Liver (tissue), 9 donors: ENCODE measurements around the gene BEST1. TPM values are rescaled to one million over a fixed set of nuclear protein-coding genes. Genes with fewer than 3 reads are reported as not detected.

ENCODE experiments used
- DNase-seq: peaks from one replicate; pipeline ENCODE4 v3.0.0-alpha.2; 2017; ENCODE audit warnings: low spot score
- H3K27ac ChIP-seq, 2 donors: one replicate each; pipeline ENCODE4 v1.7.0; 2013; ENCODE audit warnings: inconsistent platforms in 2 of 2, low read length in 2 of 2, control low read depth in 1 of 2, low read depth in 1 of 2, mild to moderate bottlenecking in 1 of 2
- H3K27me3 ChIP-seq, 4 donors: one replicate each; pipeline versions ENCODE4 v1.6.1 to v1.7.0; 2013; ENCODE audit warnings: low read length in 3 of 4, inconsistent platforms in 1 of 4, mild to moderate bottlenecking in 1 of 4, moderate library complexity in 1 of 4; ENCODE audit not compliant: control insufficient read depth in 4 of 4, insufficient read depth in 4 of 4
- H3K36me3 ChIP-seq, 4 donors: one replicate each; pipeline versions ENCODE4 v1.6.1 to v1.7.0; 2013; ENCODE audit warnings: low read length in 3 of 4, mild to moderate bottlenecking in 3 of 4, low read depth in 1 of 4, moderate library complexity in 1 of 4; ENCODE audit not compliant: control insufficient read depth in 4 of 4, insufficient read depth in 3 of 4
- H3K4me1 ChIP-seq, 4 donors: one replicate each; pipeline versions ENCODE4 v1.6.1 to v1.7.0; 2013; ENCODE audit warnings: low read length in 3 of 4, mild to moderate bottlenecking in 3 of 4, moderate library complexity in 1 of 4; ENCODE audit not compliant: control insufficient read depth in 4 of 4, insufficient read depth in 4 of 4
- H3K4me3 ChIP-seq, 3 donors: one replicate each; pipeline versions ENCODE4 v1.6.1 to v1.7.0; 2013; ENCODE audit warnings: low read length in 3 of 3, control low read depth in 1 of 3, low read depth in 1 of 3, mild to moderate bottlenecking in 1 of 3
- H3K9ac ChIP-seq, 2 donors: one replicate each; pipeline ENCODE4 v1.7.0; 2013; ENCODE audit warnings: low read length in 2 of 2, mild to moderate bottlenecking in 2 of 2, moderate library complexity in 2 of 2, control low read depth in 1 of 2, low read depth in 1 of 2
- H3K9me3 ChIP-seq, 4 donors: one replicate each; pipeline versions ENCODE4 v1.6.1 to v1.7.0; 2013; ENCODE audit warnings: low read length in 3 of 4; ENCODE audit not compliant: control insufficient read depth in 4 of 4
- EGR1 ChIP-seq, 2 donors: IDR thresholded peaks; 2 replicates each; pipeline ENCODE4 v1.6.1; 2016 to 2018; ENCODE audit warnings: antibody characterized with exemption in 2 of 2, low read depth in 2 of 2
- FOXA1 ChIP-seq: IDR thresholded peaks from 2 replicates; pipeline ENCODE4 v1.6.1; 2016; ENCODE audit warnings: antibody characterized with exemption
- FOXA2 ChIP-seq: IDR thresholded peaks from 2 replicates; pipeline ENCODE4 v1.6.1; 2016; ENCODE audit warnings: antibody characterized with exemption
- GABPA ChIP-seq, 2 donors: IDR thresholded peaks in 1 of 2; conservative IDR thresholded peaks in 1 of 2; 2 replicates each; pipeline ENCODE4 v1.6.1; 2016; ENCODE audit warnings: antibody characterized with exemption in 2 of 2, mild to moderate bottlenecking in 1 of 2, moderate library complexity in 1 of 2
- HNF4A ChIP-seq, 2 donors: conservative IDR thresholded peaks; 2 replicates each; pipeline ENCODE4 v1.6.1; 2016; ENCODE audit warnings: antibody characterized with exemption in 2 of 2, mild to moderate bottlenecking in 2 of 2
- HNF4G ChIP-seq: IDR thresholded peaks from 2 replicates; pipeline ENCODE4 v1.6.1; 2016; ENCODE audit warnings: antibody characterized with exemption
- JUND ChIP-seq, 2 donors: IDR thresholded peaks; 2 replicates each; pipeline ENCODE4 v1.6.1; 2016; ENCODE audit warnings: antibody characterized with exemption in 2 of 2
- NR2F2 ChIP-seq: IDR thresholded peaks from 2 replicates; pipeline ENCODE4 v1.6.1; 2016; ENCODE audit warnings: antibody characterized with exemption
- RAD21 ChIP-seq, 2 donors: IDR thresholded peaks; 2 replicates each; pipeline ENCODE4 v1.6.1; 2016; ENCODE audit warnings: antibody characterized with exemption in 2 of 2, mild to moderate bottlenecking in 2 of 2
- RXRA ChIP-seq, 2 donors: IDR thresholded peaks; 2 replicates each; pipeline ENCODE4 v1.6.1; 2017 to 2018; ENCODE audit warnings: antibody characterized with exemption in 2 of 2, mild to moderate bottlenecking in 1 of 2
- SP1 ChIP-seq: IDR thresholded peaks from 2 replicates; pipeline ENCODE4 v1.6.1; 2018; ENCODE audit warnings: antibody characterized with exemption, mild to moderate bottlenecking
- TAF1 ChIP-seq: conservative IDR thresholded peaks from 2 replicates; pipeline ENCODE4 v1.6.1; 2016; ENCODE audit warnings: antibody characterized with exemption, mild to moderate bottlenecking
- YY1 ChIP-seq: IDR thresholded peaks from 2 replicates; pipeline ENCODE4 v1.6.1; 2016; ENCODE audit warnings: antibody characterized with exemption, mild to moderate bottlenecking
- WGBS: extraction: QIAGEN DNeasy Blood & Tissue Kit; methylation state at CpG from one replicate; pipeline ENCODE4 v1.1.7; 2013; 5-methylcytosine and 5-hydroxymethylcytosine counted together
- polyA plus RNA-seq, 2 donors: library from polyadenylated mRNA; stranded (reverse) in 1 of 2; unstranded in 1 of 2; fragments of 200-250 nt in 1 of 2; fragments of >200 nt in 1 of 2; fragmentation: Nextera tagmentation in 1 of 2; extraction: Ambion mirVana in 1 of 2; gene quantifications; one replicate each; pipeline versions ENCODE4 v1.2.1 to v1.2.3, GENCODE V29; 2013 to 2015
- total RNA-seq, 2 donors: library from RNA; depleted of rRNA; stranded (reverse); fragments of >200 nt; gene quantifications; one replicate each; pipeline ENCODE4 v1.2.3, GENCODE V29; 2014
- TF ChIP-seq, protein P1 (sequence below): fragments of 150-350 bp; IDR thresholded peaks from 2 replicates; pipeline ENCODE4 v1.5.1; 2017; ENCODE audit warnings: improper control_type of control experiment, low read depth, low read length; ENCODE audit not compliant: missing input control
- TF ChIP-seq, protein P2 (sequence below): IDR thresholded peaks from 2 replicates; pipeline ENCODE4 v1.6.1; 2016; ENCODE audit warnings: antibody characterized with exemption
- TF ChIP-seq, protein P3 (sequence below): IDR thresholded peaks from 2 replicates; pipeline ENCODE4 v1.6.1; 2016; ENCODE audit warnings: antibody characterized with exemption, mild to moderate bottlenecking
- TF ChIP-seq, protein P4 (sequence below): IDR thresholded peaks from 2 replicates; pipeline ENCODE4 v1.6.1; 2016; ENCODE audit warnings: antibody characterized with exemption
- TF ChIP-seq, protein P5 (sequence below): IDR thresholded peaks from 2 replicates; pipeline ENCODE4 v1.6.1; 2016; ENCODE audit warnings: antibody characterized with exemption
- donor health status: healthy.
- donor health status: healthy.
- donor health status: healthy.
- donor health status: healthy.
- donor health status: healthy.

Gene BEST1
- total and polyA plus RNA-seq, 4 donors, result 0.22 to 1.6 (median 1.1) TPM

DNA sequence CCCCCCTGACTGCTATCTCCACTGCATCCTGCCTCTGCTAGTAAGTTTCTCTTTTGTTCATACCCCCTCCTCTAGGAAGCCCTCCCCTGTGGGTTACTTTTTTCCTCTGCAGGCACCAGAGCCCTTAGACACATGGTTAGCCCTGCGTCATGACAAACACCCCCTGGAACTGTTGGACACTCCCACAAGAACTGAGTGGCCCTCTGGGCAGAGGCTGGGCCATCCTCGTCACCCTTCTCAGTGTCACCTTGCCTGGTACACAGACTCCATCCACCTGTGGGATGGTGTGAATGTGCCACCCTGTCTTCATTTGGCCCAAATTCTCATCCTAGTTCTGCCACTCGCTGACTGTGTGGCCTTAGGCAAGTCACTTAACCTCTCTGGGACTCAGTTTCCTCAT, 28.7 kb upstream of the BEST1 start:
- H3K9ac ChIP-seq, result no peak overlapping the region
- H3K4me3 ChIP-seq, result no peak overlapping the region
- H3K27ac ChIP-seq, result no peak overlapping the region
- no peaks in the 10 kb centered on the region for H3K27me3 ChIP-seq
- no peaks in the 10 kb centered on the region for H3K36me3 ChIP-seq
- WGBS, result 86% methylated on average over 3 of the region's 3 CpGs
- TF ChIP-seq RXRA (IDR thresholded peaks at IDR 0.05), result no peak
- TF ChIP-seq, protein P1, sequence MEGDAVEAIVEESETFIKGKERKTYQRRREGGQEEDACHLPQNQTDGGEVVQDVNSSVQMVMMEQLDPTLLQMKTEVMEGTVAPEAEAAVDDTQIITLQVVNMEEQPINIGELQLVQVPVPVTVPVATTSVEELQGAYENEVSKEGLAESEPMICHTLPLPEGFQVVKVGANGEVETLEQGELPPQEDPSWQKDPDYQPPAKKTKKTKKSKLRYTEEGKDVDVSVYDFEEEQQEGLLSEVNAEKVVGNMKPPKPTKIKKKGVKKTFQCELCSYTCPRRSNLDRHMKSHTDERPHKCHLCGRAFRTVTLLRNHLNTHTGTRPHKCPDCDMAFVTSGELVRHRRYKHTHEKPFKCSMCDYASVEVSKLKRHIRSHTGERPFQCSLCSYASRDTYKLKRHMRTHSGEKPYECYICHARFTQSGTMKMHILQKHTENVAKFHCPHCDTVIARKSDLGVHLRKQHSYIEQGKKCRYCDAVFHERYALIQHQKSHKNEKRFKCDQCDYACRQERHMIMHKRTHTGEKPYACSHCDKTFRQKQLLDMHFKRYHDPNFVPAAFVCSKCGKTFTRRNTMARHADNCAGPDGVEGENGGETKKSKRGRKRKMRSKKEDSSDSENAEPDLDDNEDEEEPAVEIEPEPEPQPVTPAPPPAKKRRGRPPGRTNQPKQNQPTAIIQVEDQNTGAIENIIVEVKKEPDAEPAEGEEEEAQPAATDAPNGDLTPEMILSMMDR, result no peak
- TF ChIP-seq HNF4A (conservative IDR thresholded peaks at IDR 0.05), result no peak
- no peak for TF ChIP-seq HNF4G
- TF ChIP-seq GABPA (IDR thresholded peaks at IDR 0.05 in 1 of 2, conservative IDR thresholded peaks at IDR 0.05 in 1 of 2), result no peak
- TF ChIP-seq, protein P2, sequence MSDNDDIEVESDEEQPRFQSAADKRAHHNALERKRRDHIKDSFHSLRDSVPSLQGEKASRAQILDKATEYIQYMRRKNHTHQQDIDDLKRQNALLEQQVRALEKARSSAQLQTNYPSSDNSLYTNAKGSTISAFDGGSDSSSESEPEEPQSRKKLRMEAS, result no peak
- no peak for TF ChIP-seq SP1
- TF ChIP-seq, protein P3, sequence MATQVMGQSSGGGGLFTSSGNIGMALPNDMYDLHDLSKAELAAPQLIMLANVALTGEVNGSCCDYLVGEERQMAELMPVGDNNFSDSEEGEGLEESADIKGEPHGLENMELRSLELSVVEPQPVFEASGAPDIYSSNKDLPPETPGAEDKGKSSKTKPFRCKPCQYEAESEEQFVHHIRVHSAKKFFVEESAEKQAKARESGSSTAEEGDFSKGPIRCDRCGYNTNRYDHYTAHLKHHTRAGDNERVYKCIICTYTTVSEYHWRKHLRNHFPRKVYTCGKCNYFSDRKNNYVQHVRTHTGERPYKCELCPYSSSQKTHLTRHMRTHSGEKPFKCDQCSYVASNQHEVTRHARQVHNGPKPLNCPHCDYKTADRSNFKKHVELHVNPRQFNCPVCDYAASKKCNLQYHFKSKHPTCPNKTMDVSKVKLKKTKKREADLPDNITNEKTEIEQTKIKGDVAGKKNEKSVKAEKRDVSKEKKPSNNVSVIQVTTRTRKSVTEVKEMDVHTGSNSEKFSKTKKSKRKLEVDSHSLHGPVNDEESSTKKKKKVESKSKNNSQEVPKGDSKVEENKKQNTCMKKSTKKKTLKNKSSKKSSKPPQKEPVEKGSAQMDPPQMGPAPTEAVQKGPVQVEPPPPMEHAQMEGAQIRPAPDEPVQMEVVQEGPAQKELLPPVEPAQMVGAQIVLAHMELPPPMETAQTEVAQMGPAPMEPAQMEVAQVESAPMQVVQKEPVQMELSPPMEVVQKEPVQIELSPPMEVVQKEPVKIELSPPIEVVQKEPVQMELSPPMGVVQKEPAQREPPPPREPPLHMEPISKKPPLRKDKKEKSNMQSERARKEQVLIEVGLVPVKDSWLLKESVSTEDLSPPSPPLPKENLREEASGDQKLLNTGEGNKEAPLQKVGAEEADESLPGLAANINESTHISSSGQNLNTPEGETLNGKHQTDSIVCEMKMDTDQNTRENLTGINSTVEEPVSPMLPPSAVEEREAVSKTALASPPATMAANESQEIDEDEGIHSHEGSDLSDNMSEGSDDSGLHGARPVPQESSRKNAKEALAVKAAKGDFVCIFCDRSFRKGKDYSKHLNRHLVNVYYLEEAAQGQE, result no peak
- TF ChIP-seq FOXA2, result no peak
- TF ChIP-seq TAF1, result no peak
- TF ChIP-seq FOXA1, result no peak
- no peak for TF ChIP-seq EGR1 (IDR thresholded peaks at IDR 0.05; ENCODE audit: low read depth in 2 of 2)
- TF ChIP-seq, protein P4, sequence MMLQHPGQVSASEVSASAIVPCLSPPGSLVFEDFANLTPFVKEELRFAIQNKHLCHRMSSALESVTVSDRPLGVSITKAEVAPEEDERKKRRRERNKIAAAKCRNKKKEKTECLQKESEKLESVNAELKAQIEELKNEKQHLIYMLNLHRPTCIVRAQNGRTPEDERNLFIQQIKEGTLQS, result no peak
- TF ChIP-seq YY1, result no peak
- TF ChIP-seq NR2F2, result no peak
- TF ChIP-seq, protein P5, sequence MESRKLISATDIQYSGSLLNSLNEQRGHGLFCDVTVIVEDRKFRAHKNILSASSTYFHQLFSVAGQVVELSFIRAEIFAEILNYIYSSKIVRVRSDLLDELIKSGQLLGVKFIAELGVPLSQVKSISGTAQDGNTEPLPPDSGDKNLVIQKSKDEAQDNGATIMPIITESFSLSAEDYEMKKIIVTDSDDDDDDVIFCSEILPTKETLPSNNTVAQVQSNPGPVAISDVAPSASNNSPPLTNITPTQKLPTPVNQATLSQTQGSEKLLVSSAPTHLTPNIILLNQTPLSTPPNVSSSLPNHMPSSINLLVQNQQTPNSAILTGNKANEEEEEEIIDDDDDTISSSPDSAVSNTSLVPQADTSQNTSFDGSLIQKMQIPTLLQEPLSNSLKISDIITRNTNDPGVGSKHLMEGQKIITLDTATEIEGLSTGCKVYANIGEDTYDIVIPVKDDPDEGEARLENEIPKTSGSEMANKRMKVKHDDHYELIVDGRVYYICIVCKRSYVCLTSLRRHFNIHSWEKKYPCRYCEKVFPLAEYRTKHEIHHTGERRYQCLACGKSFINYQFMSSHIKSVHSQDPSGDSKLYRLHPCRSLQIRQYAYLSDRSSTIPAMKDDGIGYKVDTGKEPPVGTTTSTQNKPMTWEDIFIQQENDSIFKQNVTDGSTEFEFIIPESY, result no peak
- no peak for TF ChIP-seq RAD21 (IDR thresholded peaks at IDR 0.05)
- no peak for TF ChIP-seq JUND (IDR thresholded peaks at IDR 0.05)
- H3K4me1 ChIP-seq, result peaks cover 0 to 13% (median 8%) of the 10 kb centered on the region in 4 donors
- H3K9me3 ChIP-seq, result no peaks in the 10 kb centered on the region
- peak; percentile 35 for DNase-seq
